HepG2 (cell line): ENCODE data around the gene DUSP22. TPM values are rescaled to one million over a fixed set of nuclear protein-coding genes. Genes with fewer than 3 reads are reported as not detected.

Experiments used
- FOXP1 ChIP-seq, 2 experiments: fragments of 450-650 bp in 1 of 2; IDR thresholded peaks; 2 replicates each; pipeline ENCODE4 v1.6.1; 2017 to 2018; ENCODE audit warnings: antibody characterized with exemption in 1 of 2
- LCORL ChIP-seq, 2 experiments: fragments of 450-650 bp in 1 of 2; sonication (generic) in 1 of 2; formaldehyde crosslinking in 1 of 2; IDR thresholded peaks; 2 replicates each; pipeline versions ENCODE4 v1.5.0 to v1.6.1; 2017 to 2020; ENCODE audit warnings: antibody characterized with exemption in 1 of 2, missing genetic modification reagents in 1 of 2
- PHF20 ChIP-seq: sonication (generic); formaldehyde crosslinking; IDR thresholded peaks from 2 replicates; pipeline ENCODE4 v1.5.0; 2020; ENCODE audit warnings: mild to moderate bottlenecking, missing genetic modification reagents
- RNF2 ChIP-seq: fragments of 450-650 bp; conservative IDR thresholded peaks from 2 replicates; pipeline ENCODE4 v1.6.1; 2016; ENCODE audit warnings: low read depth
- SP140L ChIP-seq: sonication (generic); formaldehyde crosslinking; IDR thresholded peaks from 2 replicates; pipeline ENCODE4 v1.4.0; 2020; ENCODE audit warnings: missing genetic modification reagents, borderline replicate concordance
- TSC22D2 ChIP-seq: sonication (generic); formaldehyde crosslinking; IDR thresholded peaks from 2 replicates; pipeline ENCODE4 v1.5.1; 2020; ENCODE audit warnings: missing genetic modification reagents, mild to moderate bottlenecking, borderline replicate concordance
- ZBTB7A ChIP-seq: sonication (generic); formaldehyde crosslinking; IDR thresholded peaks from 2 replicates; pipeline ENCODE4 v1.8.0; 2022; ENCODE audit warnings: mild to moderate bottlenecking, missing genetic modification reagents
- ZEB1 ChIP-seq: IDR thresholded peaks from 2 replicates; pipeline ENCODE4 v1.6.1; 2012; ENCODE audit warnings: mild to moderate bottlenecking, low read depth, inconsistent platforms; ENCODE audit not compliant: insufficient replicate concordance
- ZFP36L2 ChIP-seq: sonication (generic); formaldehyde crosslinking; IDR thresholded peaks from 2 replicates; pipeline ENCODE4 v1.4.0; 2020; ENCODE audit warnings: missing genetic modification reagents
- ZFX ChIP-seq: sonication (generic); formaldehyde crosslinking; IDR thresholded peaks from 2 replicates; pipeline ENCODE4 v1.4.0; 2020; ENCODE audit warnings: mild to moderate bottlenecking, low read depth, missing genetic modification reagents, moderate library complexity
- ZNF557 ChIP-seq: sonication (generic); formaldehyde crosslinking; IDR thresholded peaks from 2 replicates; pipeline ENCODE4 v1.4.0; 2020; ENCODE audit warnings: missing genetic modification reagents
- ZNF678 ChIP-seq: sonication (generic); formaldehyde crosslinking; IDR thresholded peaks from 2 replicates; pipeline ENCODE4 v1.4.0; 2020; ENCODE audit warnings: mild to moderate bottlenecking, missing genetic modification reagents
- polyA plus RNA-seq, 8 experiments: library from polyadenylated mRNA; depleted of rRNA in 3 of 8; stranded (reverse) in 7 of 8; unstranded in 1 of 8; fragments of >200 nt; fragmentation: Illumina TruSeq in 4 of 8; extraction: Trizol in 4 of 8; gene quantifications; 2 replicates each; pipeline versions ENCODE4 v1.2.1 to v1.2.3, GENCODE V29; 2011 to 2016; ENCODE audit warnings: low read depth in 4 of 8, missing spikeins in 1 of 8, mixed read lengths in 1 of 8; ENCODE audit not compliant: insufficient read depth in 1 of 8
- total RNA-seq, 5 experiments: library from RNA; depleted of rRNA; stranded (reverse); fragments of >200 nt; fragmentation: Illumina TruSeq; extraction: Trizol; gene quantifications; 2 replicates each; pipeline ENCODE4 v1.2.3, GENCODE V29; 2016; ENCODE audit warnings: low read depth in 1 of 5
- TF ChIP-seq, protein P1 (sequence below): sonication (generic); formaldehyde crosslinking; IDR thresholded peaks from 2 replicates; pipeline ENCODE4 v1.4.0; 2020; ENCODE audit warnings: mild to moderate bottlenecking, missing genetic modification reagents
- TF ChIP-seq, protein P2 (sequence below): IDR thresholded peaks from 2 replicates; pipeline ENCODE4 v1.6.1; 2016; ENCODE audit warnings: low read depth
- TF ChIP-seq, protein P3 (sequence below): sonication (generic); formaldehyde crosslinking; IDR thresholded peaks from 2 replicates; pipeline ENCODE4 v1.8.1; 2022; ENCODE audit warnings: mild to moderate bottlenecking, missing genetic modification reagents
- TF ChIP-seq, protein P4 (sequence below), 2 experiments: fragments of 450-650 bp in 1 of 2; sonication (generic) in 1 of 2; formaldehyde crosslinking in 1 of 2; IDR thresholded peaks; 2 replicates each; pipeline versions ENCODE4 v1.6.1 to v1.8.0; 2016 to 2022; ENCODE audit warnings: antibody characterized with exemption in 1 of 2, mild to moderate bottlenecking in 1 of 2, missing genetic modification reagents in 1 of 2

The DUSP22 gene
- total and polyA plus RNA-seq, 2 of the 13 experiments (the other 11 are each of a cell fraction or from before 2014, with no cell fraction given), result 20.2 to 32.8 TPM

DNA sequence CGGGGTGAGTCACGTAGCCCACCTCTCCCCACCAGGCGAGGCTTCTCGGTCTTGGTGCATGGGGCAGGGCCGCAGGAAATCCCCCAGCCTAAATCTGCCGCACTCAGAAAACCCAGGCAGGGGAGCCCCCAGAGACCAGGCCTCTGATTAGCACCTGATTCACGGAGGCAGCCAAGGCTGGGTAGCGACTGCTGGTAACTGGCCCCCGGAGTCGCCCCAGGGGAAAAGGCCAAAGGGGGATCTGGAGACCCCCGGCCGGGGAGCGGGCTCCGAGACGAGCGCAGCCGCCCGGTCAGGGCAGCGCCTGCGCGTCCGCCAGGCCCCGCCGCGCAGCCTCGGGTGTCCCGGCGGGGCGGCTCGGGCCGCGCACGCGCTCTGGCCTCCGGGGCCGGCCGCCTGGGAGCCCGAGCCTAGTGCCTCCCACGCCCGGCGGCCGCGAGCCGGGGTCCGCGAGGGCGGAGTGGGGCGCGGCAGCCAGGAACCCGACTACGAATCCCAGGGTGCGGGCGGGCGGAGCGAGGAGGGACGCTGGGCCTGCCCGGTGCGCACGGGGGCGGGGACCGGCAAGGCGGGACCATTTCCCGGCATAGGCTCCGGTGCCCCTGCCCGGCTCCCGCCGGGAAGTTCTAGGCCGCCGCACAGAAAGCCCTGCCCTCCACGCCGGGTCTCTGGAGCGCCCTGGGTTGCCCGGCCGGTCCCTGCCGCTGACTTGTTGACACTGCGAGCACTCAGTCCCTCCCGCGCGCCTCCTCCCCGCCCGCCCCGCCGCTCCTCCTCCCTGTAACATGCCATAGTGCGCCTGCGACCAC is at the start of gene DUSP22 (continued):
- TF ChIP-seq, protein P1, sequence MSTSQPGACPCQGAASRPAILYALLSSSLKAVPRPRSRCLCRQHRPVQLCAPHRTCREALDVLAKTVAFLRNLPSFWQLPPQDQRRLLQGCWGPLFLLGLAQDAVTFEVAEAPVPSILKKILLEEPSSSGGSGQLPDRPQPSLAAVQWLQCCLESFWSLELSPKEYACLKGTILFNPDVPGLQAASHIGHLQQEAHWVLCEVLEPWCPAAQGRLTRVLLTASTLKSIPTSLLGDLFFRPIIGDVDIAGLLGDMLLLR (CRISPR knock-in tag), result no peak
- no peak for TF ChIP-seq ZNF678 (CRISPR knock-in tag)
- no peak for TF ChIP-seq SP140L (CRISPR knock-in tag)
- no peak for TF ChIP-seq LCORL (IDR thresholded peaks at IDR 0.05)
- 0 out of 2 replicates have a peak, but pooled peaks have one; percentile 13 for TF ChIP-seq LCORL (CRISPR knock-in tag; IDR thresholded peaks at IDR 0.05)
- TF ChIP-seq, protein P2, sequence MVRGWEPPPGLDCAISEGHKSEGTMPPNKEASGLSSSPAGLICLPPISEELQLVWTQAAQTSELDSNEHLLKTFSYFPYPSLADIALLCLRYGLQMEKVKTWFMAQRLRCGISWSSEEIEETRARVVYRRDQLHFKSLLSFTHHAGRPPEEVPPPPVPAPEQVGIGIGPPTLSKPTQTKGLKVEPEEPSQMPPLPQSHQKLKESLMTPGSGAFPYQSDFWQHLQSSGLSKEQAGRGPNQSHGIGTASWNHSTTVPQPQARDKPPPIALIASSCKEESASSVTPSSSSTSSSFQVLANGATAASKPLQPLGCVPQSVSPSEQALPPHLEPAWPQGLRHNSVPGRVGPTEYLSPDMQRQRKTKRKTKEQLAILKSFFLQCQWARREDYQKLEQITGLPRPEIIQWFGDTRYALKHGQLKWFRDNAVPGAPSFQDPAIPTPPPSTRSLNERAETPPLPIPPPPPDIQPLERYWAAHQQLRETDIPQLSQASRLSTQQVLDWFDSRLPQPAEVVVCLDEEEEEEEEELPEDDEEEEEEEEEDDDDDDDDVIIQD, result no peak
- no peak for TF ChIP-seq ZEB1
- TF ChIP-seq ZFX (CRISPR knock-in tag), result peak; percentile 87
- no peak for TF ChIP-seq RNF2
- TF ChIP-seq TSC22D2 (CRISPR knock-in tag), result no peak; the same call in 1 of the 2 replicates
- TF ChIP-seq, protein P3, sequence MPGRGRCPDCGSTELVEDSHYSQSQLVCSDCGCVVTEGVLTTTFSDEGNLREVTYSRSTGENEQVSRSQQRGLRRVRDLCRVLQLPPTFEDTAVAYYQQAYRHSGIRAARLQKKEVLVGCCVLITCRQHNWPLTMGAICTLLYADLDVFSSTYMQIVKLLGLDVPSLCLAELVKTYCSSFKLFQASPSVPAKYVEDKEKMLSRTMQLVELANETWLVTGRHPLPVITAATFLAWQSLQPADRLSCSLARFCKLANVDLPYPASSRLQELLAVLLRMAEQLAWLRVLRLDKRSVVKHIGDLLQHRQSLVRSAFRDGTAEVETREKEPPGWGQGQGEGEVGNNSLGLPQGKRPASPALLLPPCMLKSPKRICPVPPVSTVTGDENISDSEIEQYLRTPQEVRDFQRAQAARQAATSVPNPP (CRISPR knock-in tag), result no peak
- TF ChIP-seq, protein P4, sequence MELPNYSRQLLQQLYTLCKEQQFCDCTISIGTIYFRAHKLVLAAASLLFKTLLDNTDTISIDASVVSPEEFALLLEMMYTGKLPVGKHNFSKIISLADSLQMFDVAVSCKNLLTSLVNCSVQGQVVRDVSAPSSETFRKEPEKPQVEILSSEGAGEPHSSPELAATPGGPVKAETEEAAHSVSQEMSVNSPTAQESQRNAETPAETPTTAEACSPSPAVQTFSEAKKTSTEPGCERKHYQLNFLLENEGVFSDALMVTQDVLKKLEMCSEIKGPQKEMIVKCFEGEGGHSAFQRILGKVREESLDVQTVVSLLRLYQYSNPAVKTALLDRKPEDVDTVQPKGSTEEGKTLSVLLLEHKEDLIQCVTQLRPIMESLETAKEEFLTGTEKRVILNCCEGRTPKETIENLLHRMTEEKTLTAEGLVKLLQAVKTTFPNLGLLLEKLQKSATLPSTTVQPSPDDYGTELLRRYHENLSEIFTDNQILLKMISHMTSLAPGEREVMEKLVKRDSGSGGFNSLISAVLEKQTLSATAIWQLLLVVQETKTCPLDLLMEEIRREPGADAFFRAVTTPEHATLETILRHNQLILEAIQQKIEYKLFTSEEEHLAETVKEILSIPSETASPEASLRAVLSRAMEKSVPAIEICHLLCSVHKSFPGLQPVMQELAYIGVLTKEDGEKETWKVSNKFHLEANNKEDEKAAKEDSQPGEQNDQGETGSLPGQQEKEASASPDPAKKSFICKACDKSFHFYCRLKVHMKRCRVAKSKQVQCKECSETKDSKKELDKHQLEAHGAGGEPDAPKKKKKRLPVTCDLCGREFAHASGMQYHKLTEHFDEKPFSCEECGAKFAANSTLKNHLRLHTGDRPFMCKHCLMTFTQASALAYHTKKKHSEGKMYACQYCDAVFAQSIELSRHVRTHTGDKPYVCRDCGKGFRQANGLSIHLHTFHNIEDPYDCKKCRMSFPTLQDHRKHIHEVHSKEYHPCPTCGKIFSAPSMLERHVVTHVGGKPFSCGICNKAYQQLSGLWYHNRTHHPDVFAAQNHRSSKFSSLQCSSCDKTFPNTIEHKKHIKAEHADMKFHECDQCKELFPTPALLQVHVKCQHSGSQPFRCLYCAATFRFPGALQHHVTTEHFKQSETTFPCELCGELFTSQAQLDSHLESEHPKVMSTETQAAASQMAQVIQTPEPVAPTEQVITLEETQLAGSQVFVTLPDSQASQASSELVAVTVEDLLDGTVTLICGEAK (IDR thresholded peaks at IDR 0.05), result no peak
- TF ChIP-seq, protein P4 (CRISPR knock-in tag; IDR thresholded peaks at IDR 0.05), result no peak; the same call in 1 of the 2 replicates
- TF ChIP-seq PHF20 (CRISPR knock-in tag), result peak; percentile 70
- no peak for TF ChIP-seq ZFP36L2 (CRISPR knock-in tag)
- TF ChIP-seq FOXP1 (IDR thresholded peaks at IDR 0.05), result no peak
- 0 out of 2 replicates have a peak, but pooled peaks have one; percentile 19 for TF ChIP-seq FOXP1 (CRISPR knock-in tag; IDR thresholded peaks at IDR 0.05)
- peak; percentile 86 for TF ChIP-seq ZBTB7A
- no peak for TF ChIP-seq ZNF557
